ENCODE results near the gene SDHA.
A peak's percentile ranks its signal among the peaks of the same experiment; 100 is the strongest.
"Not testable (repeated sequence)": the region's sequence is repeated elsewhere in the genome, so short reads cannot be mapped to it uniquely, and the experiment has no call there.

SDHA gene

GRCh38 chr5:186091-187041 lies 31.8 kb upstream of the SDHA start:
- DNase-seq, result no peak

- DNase-seq, result no peak
These were observed 31.1 kb upstream of the SDHA start for GRCh38 chr5:187042-187431.

- no peak for DNase-seq
These were observed 30.3 kb upstream of the SDHA start for GRCh38 chr5:187617-188451.

GRCh38 chr5:188488-189481 lies 29.3 kb upstream of the SDHA start:
- DNase-seq, result peak; percentile 93

GRCh38 chr5:189486-189885 lies 28.6 kb upstream of the SDHA start:
- no peak for DNase-seq

GRCh38 chr5:189976-190365 lies 28.1 kb upstream of the SDHA start:
- no peak for DNase-seq

GRCh38 chr5:190366-191035 lies 27.6 kb upstream of the SDHA start:
- no peak for DNase-seq

GRCh38 chr5:191036-191948 lies 26.8 kb upstream of the SDHA start, which contains the start of gene LRRC14B:
Gene LRRC14B (plus strand): TSS chr5:191495. CDS start chr5:191539, 44 bp downstream.
- no peak for DNase-seq

GRCh38 chr5:191949-192690 lies 26.0 kb upstream of the SDHA start:
- no peak for DNase-seq

- DNase-seq, result no peak
These were observed 25.5 kb upstream of the SDHA start for GRCh38 chr5:192691-192969.

- no peak for DNase-seq
These were observed 24.9 kb upstream of the SDHA start for GRCh38 chr5:192970-193831.

GRCh38 chr5:194102-194501 lies 24.0 kb upstream of the SDHA start:
- no peak for DNase-seq

GRCh38 chr5:194603-195209 lies 23.4 kb upstream of the SDHA start:
- no peak for DNase-seq

- DNase-seq, result no peak
These were observed 22.5 kb upstream of the SDHA start for GRCh38 chr5:195401-196160.

GRCh38 chr5:196350-196749 lies 21.8 kb upstream of the SDHA start:
- DNase-seq, result no peak

- DNase-seq, result not testable (repeated sequence)
These were observed 21.1 kb upstream of the SDHA start for GRCh38 chr5:197031-197430.

GRCh38 chr5:197892-198489 lies 20.1 kb upstream of the SDHA start:
- DNase-seq, result no peak

Data from islet precursor cell (in vitro differentiated cells).